LNCAP (cell line): ENCODE results near the gene CISD3.

Experiments
- TF ChIP-seq, protein P1 (sequence below): fragments of 450-650 bp; IDR thresholded peaks from 2 replicates; pipeline ENCODE4 v1.5.1; 2017; ENCODE audit warnings: mild to moderate bottlenecking

The CISD3 gene

DNA sequence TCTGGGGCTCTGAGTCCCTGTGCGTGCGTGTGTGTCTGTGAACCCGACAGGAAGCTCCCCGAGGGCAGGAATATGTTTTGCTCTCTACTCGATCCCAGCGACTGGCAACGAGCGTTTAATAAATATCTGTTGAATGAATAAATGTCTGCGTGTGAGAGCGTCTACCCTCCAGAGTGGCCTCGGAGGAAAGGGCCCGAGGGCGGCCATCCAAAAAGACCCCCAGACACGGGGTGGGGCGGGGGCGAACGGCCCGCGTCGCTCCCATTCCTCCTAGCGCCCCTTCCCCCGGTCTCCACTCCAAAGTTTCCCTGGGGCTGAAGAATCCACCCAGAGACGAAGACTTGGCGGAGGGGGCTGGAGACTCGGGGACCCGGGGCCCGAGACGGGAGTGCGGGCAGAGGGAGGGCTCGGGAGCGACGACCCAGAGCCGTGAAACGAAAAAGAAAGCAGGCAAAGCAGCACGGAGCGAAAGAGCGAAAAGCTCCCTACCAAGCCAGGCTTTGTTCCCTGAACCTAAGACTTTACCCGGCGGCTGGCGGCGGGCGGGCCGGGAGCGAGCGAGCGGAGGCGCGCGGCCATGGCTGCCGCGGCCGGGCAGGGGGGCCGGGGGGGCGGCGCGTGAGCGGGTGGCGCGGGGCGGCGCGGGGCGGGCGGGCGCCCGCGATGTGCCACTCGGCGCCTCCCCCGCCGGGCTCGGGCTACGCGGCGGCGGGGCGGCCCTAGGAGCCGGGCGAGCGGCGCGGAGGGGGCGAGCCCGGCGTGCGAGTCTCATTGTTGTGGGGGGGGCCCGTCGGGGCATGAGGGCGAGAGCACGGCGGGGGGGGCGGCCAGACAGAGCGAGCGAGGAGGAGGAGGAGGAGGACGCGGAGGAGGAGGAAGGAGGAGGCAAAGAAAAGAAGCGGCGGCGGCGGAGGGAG is 25.3 kb upstream of the CISD3 start, which contains the start of gene MLLT6:
MLLT6 (plus strand) TSS at position 668 of the 917 bp plus-strand sequence. CDS start 360 bp downstream, outside the sequence.
- TF ChIP-seq, protein P1, sequence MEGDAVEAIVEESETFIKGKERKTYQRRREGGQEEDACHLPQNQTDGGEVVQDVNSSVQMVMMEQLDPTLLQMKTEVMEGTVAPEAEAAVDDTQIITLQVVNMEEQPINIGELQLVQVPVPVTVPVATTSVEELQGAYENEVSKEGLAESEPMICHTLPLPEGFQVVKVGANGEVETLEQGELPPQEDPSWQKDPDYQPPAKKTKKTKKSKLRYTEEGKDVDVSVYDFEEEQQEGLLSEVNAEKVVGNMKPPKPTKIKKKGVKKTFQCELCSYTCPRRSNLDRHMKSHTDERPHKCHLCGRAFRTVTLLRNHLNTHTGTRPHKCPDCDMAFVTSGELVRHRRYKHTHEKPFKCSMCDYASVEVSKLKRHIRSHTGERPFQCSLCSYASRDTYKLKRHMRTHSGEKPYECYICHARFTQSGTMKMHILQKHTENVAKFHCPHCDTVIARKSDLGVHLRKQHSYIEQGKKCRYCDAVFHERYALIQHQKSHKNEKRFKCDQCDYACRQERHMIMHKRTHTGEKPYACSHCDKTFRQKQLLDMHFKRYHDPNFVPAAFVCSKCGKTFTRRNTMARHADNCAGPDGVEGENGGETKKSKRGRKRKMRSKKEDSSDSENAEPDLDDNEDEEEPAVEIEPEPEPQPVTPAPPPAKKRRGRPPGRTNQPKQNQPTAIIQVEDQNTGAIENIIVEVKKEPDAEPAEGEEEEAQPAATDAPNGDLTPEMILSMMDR: no peak

GRCh38 chr17:38705523-38705802 is 24.7 kb upstream of the CISD3 start:
- TF ChIP-seq, protein P1: no peak

DNA sequence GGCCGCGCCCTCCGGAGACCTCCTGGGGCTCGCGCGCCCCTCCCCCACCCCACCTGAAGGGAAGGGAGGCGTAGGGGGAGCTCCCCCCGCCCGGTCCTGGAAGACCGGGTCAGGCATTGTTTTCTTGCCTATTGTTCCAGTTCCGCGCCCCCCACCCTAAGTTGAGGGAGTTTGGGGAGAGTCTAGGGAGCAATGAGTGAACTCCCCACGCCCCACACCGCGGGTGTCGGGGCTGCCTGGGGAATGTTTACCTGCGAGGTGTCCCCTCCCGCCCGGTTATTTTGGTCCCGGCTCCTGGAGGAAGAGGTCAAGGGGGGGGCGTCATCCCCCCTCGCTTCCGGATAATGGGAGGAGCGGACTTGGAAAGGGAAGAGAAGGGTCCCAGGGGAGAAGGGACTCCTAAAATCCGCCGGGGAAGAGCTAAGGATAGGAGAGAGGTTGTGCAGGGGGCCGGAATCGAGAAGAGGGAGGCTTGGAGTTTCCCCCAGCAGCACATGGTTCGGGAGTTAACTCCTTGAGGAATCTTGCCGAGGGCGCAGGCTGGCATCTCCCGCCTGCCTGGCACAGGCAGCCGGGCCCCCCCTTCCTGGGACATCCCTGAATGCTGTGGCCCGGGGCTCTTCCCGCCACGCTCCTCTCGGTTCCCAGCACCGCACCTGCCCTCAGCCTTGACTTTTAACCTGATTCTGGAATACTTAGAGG is 24.2 kb upstream of the CISD3 start:
- TF ChIP-seq, protein P1: no peak

DNA sequence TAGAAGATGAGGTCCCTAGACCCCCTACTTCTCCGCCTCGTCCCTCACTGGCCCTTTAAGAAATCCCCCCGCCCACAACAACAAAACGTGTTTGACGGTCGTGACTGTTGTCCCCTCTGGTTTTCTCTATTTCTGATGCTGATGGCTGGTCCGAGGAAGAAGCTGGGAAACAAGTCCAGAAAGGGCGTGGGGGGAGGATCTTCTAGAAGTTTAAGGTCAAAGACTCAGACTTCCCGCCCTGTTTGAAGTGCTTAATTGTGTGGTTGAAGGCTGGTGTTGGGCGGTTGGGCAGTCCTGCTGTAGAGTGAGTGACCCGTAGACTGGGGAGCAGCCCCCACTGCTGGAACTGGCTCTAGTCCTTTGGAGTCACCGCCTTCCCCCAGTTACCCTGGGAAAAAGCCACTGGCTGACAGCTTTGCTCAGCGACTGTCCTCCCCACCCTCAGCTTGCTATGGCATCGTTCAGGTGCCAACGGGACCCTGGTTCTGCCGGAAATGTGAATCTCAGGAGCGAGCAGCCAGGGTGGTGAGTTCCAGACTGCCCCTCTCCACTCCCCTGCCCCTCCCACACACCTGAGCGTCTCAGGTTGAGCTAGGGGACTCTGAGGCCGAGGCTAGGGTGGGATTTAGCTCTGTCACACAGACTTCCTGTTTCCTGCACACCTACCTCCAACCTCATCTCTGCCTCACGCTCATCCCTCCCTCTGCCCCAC is 23.5 kb upstream of the CISD3 start:
- TF ChIP-seq, protein P1: no peak

- TF ChIP-seq, protein P1: no peak
Observed at GRCh38 chr17:38707678-38708351, 22.3 kb upstream of the CISD3 start.

GRCh38 chr17:38709104-38709820 is 20.9 kb upstream of the CISD3 start:
- TF ChIP-seq, protein P1: no peak
